IMR-90 (cell line): ENCODE data around the gene PTPN11. TPM values are rescaled to one million over a fixed set of nuclear protein-coding genes. Genes with fewer than 3 reads are reported as not detected.

Source experiments
- ATAC-seq: fragments of 200-7000 bp; cut with Tn5 transposase; 2 replicates; pipeline ENCODE4 v1.9.1; 2020; ENCODE audit warnings: low read depth, mild to moderate bottlenecking, moderate library complexity
- BruUV-seq: library from RNA; stranded (reverse); fragments of 400-500 nt; replicated peaks from 2 replicates; lab custom pipeline; 2021; lab: Mats Ljungman, UMichigan
- CTCF ChIA-PET: fragments of 300-600 bp; formaldehyde crosslinking; extraction: SDS; loops from one replicate; lab custom pipeline; 2021; ENCODE audit warnings: antibody characterized with exemption; lab: Yijun Ruan, JAX
- POLR2A ChIA-PET: fragments of 300-600 bp; sonication (Branson Sonifier 250); formaldehyde crosslinking; loops from one replicate; lab custom pipeline; 2022; ENCODE audit warnings: antibody characterized with exemption; ENCODE audit not compliant: unreplicated experiment; lab: Charles Lee
- DNase-seq: peaks from one replicate; pipeline ENCODE4 v3.0.0; 2013
- H2AFZ ChIP-seq: replicated peaks from 2 replicates; pipeline ENCODE3; 2013; ENCODE audit warnings: low read length, mild to moderate bottlenecking; ENCODE audit not compliant: poor library complexity
- H2AK5ac ChIP-seq: 2 replicates; pipeline ENCODE4 v1.6.1; 2013; ENCODE audit warnings: low read depth, low read length, inconsistent platforms
- H2AK9ac ChIP-seq: replicated peaks from 2 replicates; pipeline ENCODE3; 2013; ENCODE audit warnings: mild to moderate bottlenecking, low read depth, low read length, moderate library complexity; ENCODE audit not compliant: poor library complexity
- H2BK120ac ChIP-seq: 2 replicates; pipeline ENCODE4 v1.6.1; 2013; ENCODE audit warnings: low read depth, low read length, inconsistent platforms
- H2BK15ac ChIP-seq: 3 replicates; pipeline ENCODE4 v1.6.1; 2013; ENCODE audit warnings: low read depth, low read length, inconsistent platforms
- H2BK20ac ChIP-seq: 2 replicates; pipeline ENCODE4 v1.6.1; 2013; ENCODE audit warnings: low read depth, mild to moderate bottlenecking, inconsistent platforms, low read length, moderate library complexity
- H2BK5ac ChIP-seq: 2 replicates; pipeline ENCODE4 v1.6.1; 2013; ENCODE audit warnings: mild to moderate bottlenecking, low read depth, low read length, inconsistent platforms; ENCODE audit not compliant: poor library complexity, severe bottlenecking
- H3K14ac ChIP-seq: replicated peaks from 2 replicates; pipeline ENCODE4 v1.6.1; 2013; ENCODE audit warnings: low read depth, low read length, inconsistent platforms
- H3K18ac ChIP-seq: 2 replicates; pipeline ENCODE4 v1.6.1; 2013; ENCODE audit warnings: low read depth, low read length, control low read depth
- H3K23ac ChIP-seq: 2 replicates; pipeline ENCODE4 v1.6.1; 2013; ENCODE audit warnings: low read depth, low read length, inconsistent platforms
- H3K27ac ChIP-seq: 2 replicates; pipeline ENCODE4 v1.5.1; 2013; ENCODE audit warnings: mild to moderate bottlenecking, control low read depth, low read length; ENCODE audit not compliant: insufficient read depth
- H3K27me3 ChIP-seq: 2 replicates; pipeline ENCODE4 v1.6.1; 2013; ENCODE audit warnings: low read length; ENCODE audit not compliant: control insufficient read depth, insufficient read depth
- H3K36me3 ChIP-seq: 2 replicates; pipeline ENCODE4 v1.6.1; 2013; ENCODE audit warnings: low read length, mixed read lengths; ENCODE audit not compliant: control insufficient read depth, insufficient read depth
- H3K4ac ChIP-seq: 2 replicates; pipeline ENCODE4 v1.6.1; 2013; ENCODE audit warnings: low read depth, low read length, inconsistent platforms
- H3K4me1 ChIP-seq: 2 replicates; pipeline ENCODE4 v1.6.1; 2013; ENCODE audit warnings: low read length, mixed read lengths; ENCODE audit not compliant: control insufficient read depth, insufficient read depth
- H3K4me2 ChIP-seq: 2 replicates; pipeline ENCODE4 v1.6.1; 2013; ENCODE audit warnings: low read depth, mild to moderate bottlenecking, control low read depth, low read length, moderate library complexity
- H3K4me3 ChIP-seq: 2 replicates; pipeline ENCODE4 v1.5.1; 2013; ENCODE audit warnings: low read depth, mild to moderate bottlenecking, control low read depth, low read length, moderate library complexity; ENCODE audit not compliant: insufficient read depth
- H3K56ac ChIP-seq: 2 replicates; pipeline ENCODE4 v1.6.1; 2013; ENCODE audit warnings: low read length, inconsistent platforms; ENCODE audit not compliant: insufficient read depth; ENCODE audit errors: extremely low read depth
- H3K79me1 ChIP-seq, 2 experiments: 2 replicates each; pipeline ENCODE4 v1.6.1; 2013; ENCODE audit warnings: low read length in 2 of 2, inconsistent platforms in 1 of 2, low read depth in 1 of 2
- H3K9ac ChIP-seq: 2 replicates; pipeline ENCODE4 v1.6.1; 2013; ENCODE audit warnings: low read depth, low read length, control low read depth
- H3K9me1 ChIP-seq: 2 replicates; pipeline ENCODE4 v1.6.1; 2013; ENCODE audit warnings: low read length, inconsistent platforms; ENCODE audit not compliant: insufficient read depth
- H3K9me3 ChIP-seq: 2 replicates; pipeline ENCODE4 v1.6.1; 2013; ENCODE audit warnings: low read length; ENCODE audit not compliant: control insufficient read depth, insufficient read depth
- H4K20me1 ChIP-seq: 2 replicates; pipeline ENCODE4 v1.6.1; 2013; ENCODE audit warnings: low read length, inconsistent platforms; ENCODE audit not compliant: insufficient read depth
- H4K5ac ChIP-seq: 2 replicates; pipeline ENCODE4 v1.6.1; 2013; ENCODE audit warnings: mild to moderate bottlenecking, low read depth, low read length, control low read depth
- H4K8ac ChIP-seq, 2 experiments: 2 replicates each; pipeline ENCODE4 v1.6.1; 2013; ENCODE audit warnings: low read depth in 2 of 2, low read length in 2 of 2, control low read depth in 1 of 2, inconsistent platforms in 1 of 2
- H4K91ac ChIP-seq: 2 replicates; pipeline ENCODE4 v1.6.1; 2013; ENCODE audit warnings: low read depth, low read length, inconsistent platforms; ENCODE audit not compliant: insufficient read depth
- BHLHE40 ChIP-seq: fragments of 150-350 bp; IDR thresholded peaks from 2 replicates; pipeline ENCODE4 v1.6.1; 2016; ENCODE audit warnings: mild to moderate bottlenecking, low read depth, low read length
- CEBPB ChIP-seq: IDR thresholded peaks from 2 replicates; pipeline ENCODE4 v1.6.1; 2012; ENCODE audit warnings: low read depth, low read length, improper control_type of control experiment
- CHD1 ChIP-seq: IDR thresholded peaks from 2 replicates; pipeline ENCODE4 v1.6.1; 2012; ENCODE audit warnings: low read depth, low read length, improper control_type of control experiment
- CTCF ChIP-seq: conservative IDR thresholded peaks from 2 replicates; pipeline ENCODE4 v1.5.1; 2012; ENCODE audit warnings: mild to moderate bottlenecking, low read depth, low read length, improper control_type of control experiment
- ELK1 ChIP-seq: fragments of 150-350 bp; IDR thresholded peaks from 2 replicates; pipeline ENCODE4 v1.6.1; 2016; ENCODE audit warnings: low read depth, mild to moderate bottlenecking, low read length, moderate library complexity, borderline replicate concordance
- FOS ChIP-seq: fragments of 150-350 bp; IDR thresholded peaks from 2 replicates; pipeline ENCODE4 v1.6.1; 2016; ENCODE audit warnings: low read depth, low read length
- MAFK ChIP-seq: IDR thresholded peaks from 2 replicates; pipeline ENCODE4 v1.6.1; 2012; ENCODE audit warnings: low read depth, low read length, improper control_type of control experiment
- MAZ ChIP-seq: IDR thresholded peaks from 2 replicates; pipeline ENCODE4 v1.6.1; 2012; ENCODE audit warnings: low read depth, mild to moderate bottlenecking, low read length, improper control_type of control experiment, moderate library complexity, borderline replicate concordance
- MXI1 ChIP-seq: IDR thresholded peaks from 2 replicates; pipeline ENCODE4 v1.6.1; 2012; ENCODE audit warnings: low read depth, mild to moderate bottlenecking, low read length, moderate library complexity, borderline replicate concordance
- NFE2L2 ChIP-seq: fragments of 150-350 bp; IDR thresholded peaks from 2 replicates; pipeline ENCODE4 v1.6.1; 2016; ENCODE audit warnings: low read depth, mild to moderate bottlenecking, low read length
- POLR2A ChIP-seq: IDR thresholded peaks from 2 replicates; pipeline ENCODE4 v1.6.1; 2012; ENCODE audit warnings: mild to moderate bottlenecking, low read depth, low read length
- RAD21 ChIP-seq: IDR thresholded peaks from 2 replicates; pipeline ENCODE4 v1.6.1; 2012; ENCODE audit warnings: low read length, improper control_type of control experiment
- RCOR1 ChIP-seq: IDR thresholded peaks from 2 replicates; pipeline ENCODE4 v1.6.1; 2012; ENCODE audit warnings: mild to moderate bottlenecking, low read length, improper control_type of control experiment; ENCODE audit not compliant: insufficient replicate concordance
- RFX5 ChIP-seq: IDR thresholded peaks from 2 replicates; pipeline ENCODE4 v1.8.0; 2012; ENCODE audit warnings: low read depth, mild to moderate bottlenecking, low read length, moderate library complexity
- SMC3 ChIP-seq: fragments of 150-350 bp; IDR thresholded peaks from 2 replicates; pipeline ENCODE4 v1.6.1; 2016; ENCODE audit warnings: low read depth, mild to moderate bottlenecking, antibody characterized with exemption, low read length, moderate library complexity
- USF2 ChIP-seq: fragments of 150-350 bp; IDR thresholded peaks from 2 replicates; pipeline ENCODE4 v1.6.1; 2017; ENCODE audit warnings: mild to moderate bottlenecking, antibody characterized with exemption, low read length, low read depth
- WGBS, 2 experiments: methylation state at CpG; one replicate each; pipeline versions ENCODE4 v1.1.5 to v1.1.7; 2013; ENCODE audit warnings: missing lambda C conversion rate in 2 of 2; ENCODE audit not compliant: insufficient read length in 1 of 2; ENCODE audit errors: extremely low coverage in 2 of 2; 5-methylcytosine and 5-hydroxymethylcytosine counted together
- dilution Hi-C: fragments of 300-500 bp; cut with HindIII; formaldehyde crosslinking; loops from one replicate; pipeline ENCODE4 v1.14.3; 2018; ENCODE audit warnings: low sequenced_read_pairs; ENCODE audit not compliant: unreplicated experiment
- in situ Hi-C: fragments of 300-500 bp; cut with MboI; formaldehyde crosslinking; loops from 3 replicates; pipeline ENCODE4 v1.14.3; 2019; ENCODE audit warnings: low sequenced_read_pairs, inconsistent platforms, mixed read lengths
- intact Hi-C: fragments of 100-400 bp; cut with micrococcal nuclease; formaldehyde crosslinking; loops from 2 replicates; pipeline ENCODE4 v1.10.0; 2022
- polyA plus RNA-seq, 3 experiments: library from polyadenylated mRNA; depleted of rRNA; stranded (reverse); fragments of >200 nt; gene quantifications; 2 replicates each; pipeline ENCODE4 v1.2.3, GENCODE V29; 2012; ENCODE audit warnings: low replicate concordance in 1 of 3
- total RNA-seq: library from RNA; depleted of rRNA; stranded (reverse); fragments of >200 nt; gene quantifications from 2 replicates; pipeline ENCODE4 v1.2.3, GENCODE V29; 2012

Gene PTPN11
- total and polyA plus RNA-seq, 2 of the 4 experiments (the other 2 are of a cell fraction) = 52.9 to 135 TPM

GRCh38 chr12:112551681-112552080 is 132.9 kb downstream of the PTPN11 start:
- H3K27ac ChIP-seq = no peak overlapping the region
- H3K14ac ChIP-seq = no peak overlapping the region
- no TSS peak for BruUV-seq
- no peak overlapping the region for H3K4ac ChIP-seq
- H3K36me3 ChIP-seq = no peaks in the 10 kb centered on the region
- no peak overlapping the region for H4K8ac ChIP-seq
- H4K5ac ChIP-seq = no peak overlapping the region
- no peak overlapping the region for H4K91ac ChIP-seq
- no peak for DNase-seq
- no peak overlapping the region for H2BK15ac ChIP-seq
- WGBS, 2 experiments = no CpG with 5 or more reads among the region's 5 CpGs
- no peak overlapping the region for H3K4me2 ChIP-seq
- no peak overlapping the region for H3K18ac ChIP-seq
- no peak overlapping the region for H2BK5ac ChIP-seq
- H3K9me3 ChIP-seq = no peaks in the 10 kb centered on the region
- in situ Hi-C loops = no loop called here
- peak overlapping the region; percentile 8 for H2AFZ ChIP-seq
- no peak for ATAC-seq
- ChIA-PET POLR2A (interaction anchor here (0.6 kb wide), 1 partner anchor 12 kb away, joined by 4 read pairs; no protein-coding TSS in a partner anchor), CTCF (no interaction called here)
- H3K56ac ChIP-seq = no peak overlapping the region
- H3K4me1 ChIP-seq = no peaks in the 10 kb centered on the region
- no peaks in the 10 kb centered on the region for H3K79me1 ChIP-seq
- H2AK9ac ChIP-seq = no peak overlapping the region
- dilution Hi-C loops = no loop called here
- H3K9me1 ChIP-seq = no peaks in the 10 kb centered on the region
- H2BK20ac ChIP-seq = no peak overlapping the region
- H3K9ac ChIP-seq = no peak overlapping the region
- no peak overlapping the region for H3K23ac ChIP-seq
- H3K4me3 ChIP-seq = no peak overlapping the region
- H3K27me3 ChIP-seq = no peaks in the 10 kb centered on the region
- no peak overlapping the region for H2AK5ac ChIP-seq
- intact Hi-C loops = no loop called here
- H4K20me1 ChIP-seq = no peaks in the 10 kb centered on the region
- TF ChIP-seq CHD1 (no peak), MAZ (no peak), MAFK (no peak), CEBPB (no peak), RCOR1 (no peak), SMC3 (no peak), FOS (no peak), RAD21 (no peak), NFE2L2 (no peak), CTCF (no peak), RFX5 (no peak), MXI1 (no peak), USF2 (no peak), ELK1 (no peak), BHLHE40 (no peak), POLR2A (no peak)
- no peak overlapping the region for H2BK120ac ChIP-seq
